GM10847 (cell line): ENCODE measurements around the gene SLC25A24.
"Not testable (repeated sequence)": the region's sequence is repeated elsewhere in the genome, so short reads cannot be mapped to it uniquely, and the experiment has no call there.

Experiments used
- POLR2A ChIP-seq: IDR thresholded peaks from 2 replicates; pipeline ENCODE4 v1.6.1; 2011; ENCODE audit not compliant: insufficient read length; ENCODE audit errors: extremely low read depth

Gene SLC25A24

GRCh38 chr1:108199781-108200686 is at the start of gene SLC25A24:
Gene SLC25A24, minus strand, starts transcription at chr1:108200343. Its CDS starts 205 bp downstream, at chr1:108200138.
- TF ChIP-seq POLR2A = no peak

- TF ChIP-seq POLR2A = not testable (repeated sequence)
Measured at GRCh38 chr1:108243976-108244375, 43.8 kb upstream of the SLC25A24 start, which contains the start of gene NBPF4. Gene NBPF4, minus strand, starts transcription at chr1:108244076. Its CDS starts 315 bp downstream, at chr1:108243761.

GRCh38 chr1:108211014-108211413 is 10.9 kb upstream of the SLC25A24 start:
- no peak for TF ChIP-seq POLR2A

GRCh38 chr1:108209456-108210108 is 9.4 kb upstream of the SLC25A24 start:
- TF ChIP-seq POLR2A = no peak

GRCh38 chr1:108208724-108209446 is 8.7 kb upstream of the SLC25A24 start:
- TF ChIP-seq POLR2A = no peak

- no peak for TF ChIP-seq POLR2A
Measured at GRCh38 chr1:108201687-108202086, 1.5 kb upstream of the SLC25A24 start.

GRCh38 chr1:108200687-108201051 is 526 bp upstream of the SLC25A24 start:
- TF ChIP-seq POLR2A = no peak

- no peak for TF ChIP-seq POLR2A
Measured at GRCh38 chr1:108199201-108199691, 897 bp downstream of the SLC25A24 start.

- TF ChIP-seq POLR2A = no peak
Measured at GRCh38 chr1:108194051-108194450, 6.1 kb downstream of the SLC25A24 start.

- no peak for TF ChIP-seq POLR2A
Measured at GRCh38 chr1:108193333-108193732, 6.8 kb downstream of the SLC25A24 start.

GRCh38 chr1:108192581-108192980 is 7.6 kb downstream of the SLC25A24 start:
- TF ChIP-seq POLR2A = no peak

GRCh38 chr1:108190686-108191416 is 9.3 kb downstream of the SLC25A24 start:
- no peak for TF ChIP-seq POLR2A

- TF ChIP-seq POLR2A = no peak
Measured at GRCh38 chr1:108190001-108190634, 10.0 kb downstream of the SLC25A24 start.

GRCh38 chr1:108188801-108189200 is 11.3 kb downstream of the SLC25A24 start:
- TF ChIP-seq POLR2A = no peak
